ENCODE data around the gene MGAT5.

The MGAT5 gene

DNA sequence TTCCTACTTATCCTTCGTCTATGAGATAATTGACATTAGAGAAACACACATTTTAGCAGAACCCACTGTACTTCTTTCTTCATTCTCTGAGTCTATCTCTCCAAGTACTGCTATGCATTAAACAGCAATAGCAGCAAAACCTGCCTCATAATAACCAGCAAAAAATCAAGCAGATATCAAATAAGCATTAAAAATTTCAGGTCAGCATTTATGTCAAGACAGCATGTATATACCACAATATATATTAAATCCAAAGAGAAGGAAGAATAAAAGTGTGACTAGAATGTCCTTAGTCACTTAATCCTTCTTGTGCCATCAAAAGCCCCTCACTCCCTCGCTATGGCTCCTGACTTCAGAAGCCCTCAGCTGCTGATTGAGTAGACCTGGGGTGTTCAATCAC lies 131.3 kb downstream of the MGAT5 start:
- ChIA-PET POLR2A (no interaction called here), CTCF (interaction anchor here (0.8 kb wide), 1 partner anchor 28 kb away, joined by 3 read pairs; no protein-coding TSS in a partner anchor)
- no peaks in the 10 kb centered on the region for H3K4me1 ChIP-seq (ENCODE audit: control insufficient read depth, insufficient read depth, low read length)
- no peak overlapping the region for H3K27ac ChIP-seq (ENCODE audit: extremely low read depth, low read depth, low read length)
- H3K9me3 ChIP-seq (ENCODE audit: control insufficient read depth, insufficient read depth, low read depth, low read length): no peaks in the 10 kb centered on the region
- no peak overlapping the region for H3K4me3 ChIP-seq (ENCODE audit: low read depth, low read length)
- TF ChIP-seq SP2 (tag by site-specific recombination; IDR thresholded peaks at IDR 0.05): no peak
- no peak for TF ChIP-seq ZNF677 (tag by site-specific recombination; IDR thresholded peaks at IDR 0.05)
- TF ChIP-seq ZNF416 (tag by site-specific recombination; IDR thresholded peaks at IDR 0.05): no peak
- TF ChIP-seq ZNF423 (tag by site-specific recombination; IDR thresholded peaks at IDR 0.05): no peak
- TF ChIP-seq ZNF529 (tag by site-specific recombination; IDR thresholded peaks at IDR 0.05; ENCODE audit: insufficient replicate concordance): no peak
- TF ChIP-seq ZNF521 (tag by site-specific recombination; IDR thresholded peaks at IDR 0.05): no peak
- TF ChIP-seq SP7 (tag by site-specific recombination; IDR thresholded peaks at IDR 0.05): no peak
- TF ChIP-seq ZNF658 (tag by site-specific recombination; IDR thresholded peaks at IDR 0.05): no peak
- no peak for TF ChIP-seq ZNF223 (tag by site-specific recombination; IDR thresholded peaks at IDR 0.05)
- TF ChIP-seq ZNF175 (tag by site-specific recombination; IDR thresholded peaks at IDR 0.05): no peak
- TF ChIP-seq, protein P1, sequence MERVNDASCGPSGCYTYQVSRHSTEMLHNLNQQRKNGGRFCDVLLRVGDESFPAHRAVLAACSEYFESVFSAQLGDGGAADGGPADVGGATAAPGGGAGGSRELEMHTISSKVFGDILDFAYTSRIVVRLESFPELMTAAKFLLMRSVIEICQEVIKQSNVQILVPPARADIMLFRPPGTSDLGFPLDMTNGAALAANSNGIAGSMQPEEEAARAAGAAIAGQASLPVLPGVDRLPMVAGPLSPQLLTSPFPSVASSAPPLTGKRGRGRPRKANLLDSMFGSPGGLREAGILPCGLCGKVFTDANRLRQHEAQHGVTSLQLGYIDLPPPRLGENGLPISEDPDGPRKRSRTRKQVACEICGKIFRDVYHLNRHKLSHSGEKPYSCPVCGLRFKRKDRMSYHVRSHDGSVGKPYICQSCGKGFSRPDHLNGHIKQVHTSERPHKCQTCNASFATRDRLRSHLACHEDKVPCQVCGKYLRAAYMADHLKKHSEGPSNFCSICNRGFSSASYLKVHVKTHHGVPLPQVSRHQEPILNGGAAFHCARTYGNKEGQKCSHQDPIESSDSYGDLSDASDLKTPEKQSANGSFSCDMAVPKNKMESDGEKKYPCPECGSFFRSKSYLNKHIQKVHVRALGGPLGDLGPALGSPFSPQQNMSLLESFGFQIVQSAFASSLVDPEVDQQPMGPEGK (tag by site-specific recombination; IDR thresholded peaks at IDR 0.05): no peak
- TF ChIP-seq, protein P2, sequence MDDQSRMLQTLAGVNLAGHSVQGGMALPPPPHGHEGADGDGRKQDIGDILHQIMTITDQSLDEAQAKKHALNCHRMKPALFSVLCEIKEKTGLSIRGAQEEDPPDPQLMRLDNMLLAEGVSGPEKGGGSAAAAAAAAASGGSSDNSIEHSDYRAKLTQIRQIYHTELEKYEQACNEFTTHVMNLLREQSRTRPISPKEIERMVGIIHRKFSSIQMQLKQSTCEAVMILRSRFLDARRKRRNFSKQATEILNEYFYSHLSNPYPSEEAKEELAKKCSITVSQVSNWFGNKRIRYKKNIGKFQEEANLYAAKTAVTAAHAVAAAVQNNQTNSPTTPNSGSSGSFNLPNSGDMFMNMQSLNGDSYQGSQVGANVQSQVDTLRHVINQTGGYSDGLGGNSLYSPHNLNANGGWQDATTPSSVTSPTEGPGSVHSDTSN (CRISPR knock-in tag; IDR thresholded peaks at IDR 0.05): no peak
- no peaks in the 10 kb centered on the region for H3K36me3 ChIP-seq (ENCODE audit: control insufficient read depth in 2 of 2, insufficient read depth in 1 of 2, low read length in 2 of 2)

DNA sequence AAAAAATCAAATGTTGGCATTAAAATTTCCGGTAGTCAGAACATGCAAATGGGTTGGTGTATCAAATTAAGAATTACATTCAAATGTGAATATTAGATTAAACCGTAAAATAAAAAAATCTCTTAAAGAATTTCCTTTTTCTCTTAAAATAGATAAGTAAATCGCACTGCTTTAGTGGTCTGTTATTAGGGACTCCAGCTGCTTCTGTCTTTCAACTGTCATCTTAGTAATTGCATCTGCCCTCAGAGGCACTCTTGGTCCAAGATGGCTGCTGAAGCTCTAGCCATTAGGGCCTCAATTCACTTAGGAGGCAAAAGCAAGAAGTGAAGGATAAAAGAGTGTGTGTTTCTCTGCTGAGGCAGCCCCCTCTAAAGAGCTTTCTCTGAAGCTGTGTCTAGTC lies 132.4 kb downstream of the MGAT5 start:
- Histone ChIP-seq H3K9me3 (ENCODE audit: control insufficient read depth, insufficient read depth, low read depth, low read length) (no peaks in the 10 kb centered on the region), H3K36me3 (ENCODE audit: control insufficient read depth in 2 of 2, insufficient read depth in 1 of 2, low read length in 2 of 2) (no peaks in the 10 kb centered on the region), H3K4me3 (ENCODE audit: low read depth, low read length) (no peak overlapping the region), H3K4me1 (ENCODE audit: control insufficient read depth, insufficient read depth, low read length) (no peaks in the 10 kb centered on the region), H3K27ac (ENCODE audit: extremely low read depth, low read depth, low read length) (no peak overlapping the region)
- POLR2A ChIA-PET: no interaction called here
- TF ChIP-seq ZNF768 (tag by site-specific recombination; IDR thresholded peaks at IDR 0.05) (no peak), ZNF202 (tag by site-specific recombination; IDR thresholded peaks at IDR 0.05; ENCODE audit: borderline replicate concordance) (no peak), ZNF423 (tag by site-specific recombination; IDR thresholded peaks at IDR 0.05) (no peak), ZNF394 (tag by site-specific recombination; IDR thresholded peaks at IDR 0.05; ENCODE audit: borderline replicate concordance) (no peak), ZNF76 (tag by site-specific recombination; IDR thresholded peaks at IDR 0.05; ENCODE audit: borderline replicate concordance, low read depth) (no peak), MZF1 (tag by site-specific recombination; IDR thresholded peaks at IDR 0.05; ENCODE audit: borderline replicate concordance) (no peak), ZNF184 (tag by site-specific recombination; IDR thresholded peaks at IDR 0.05) (no peak), ZBTB20 (tag by site-specific recombination; IDR thresholded peaks at IDR 0.05) (no peak), WT1 (tag by site-specific recombination; IDR thresholded peaks at IDR 0.05) (no peak), ZNF302 (tag by site-specific recombination; IDR thresholded peaks at IDR 0.05; ENCODE audit: low read depth) (no peak), ZNF404 (tag by site-specific recombination; IDR thresholded peaks at IDR 0.05) (no peak), ZNF555 (tag by site-specific recombination; conservative IDR thresholded peaks at IDR 0.05) (no peak), ZNF155 (tag by site-specific recombination; IDR thresholded peaks at IDR 0.05) (no peak)
- TF ChIP-seq, protein P3, sequence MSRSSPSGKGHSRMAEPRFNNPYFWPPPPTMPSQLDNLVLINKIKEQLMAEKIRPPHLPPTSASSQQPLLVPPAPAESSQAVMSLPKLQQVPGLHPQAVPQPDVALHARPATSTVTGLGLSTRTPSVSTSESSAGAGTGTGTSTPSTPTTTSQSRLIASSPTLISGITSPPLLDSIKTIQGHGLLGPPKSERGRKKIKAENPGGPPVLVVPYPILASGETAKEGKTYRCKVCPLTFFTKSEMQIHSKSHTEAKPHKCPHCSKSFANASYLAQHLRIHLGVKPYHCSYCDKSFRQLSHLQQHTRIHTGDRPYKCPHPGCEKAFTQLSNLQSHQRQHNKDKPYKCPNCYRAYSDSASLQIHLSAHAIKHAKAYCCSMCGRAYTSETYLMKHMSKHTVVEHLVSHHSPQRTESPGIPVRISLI (tag by site-specific recombination; IDR thresholded peaks at IDR 0.05): no peak
- TF ChIP-seq, protein P4, sequence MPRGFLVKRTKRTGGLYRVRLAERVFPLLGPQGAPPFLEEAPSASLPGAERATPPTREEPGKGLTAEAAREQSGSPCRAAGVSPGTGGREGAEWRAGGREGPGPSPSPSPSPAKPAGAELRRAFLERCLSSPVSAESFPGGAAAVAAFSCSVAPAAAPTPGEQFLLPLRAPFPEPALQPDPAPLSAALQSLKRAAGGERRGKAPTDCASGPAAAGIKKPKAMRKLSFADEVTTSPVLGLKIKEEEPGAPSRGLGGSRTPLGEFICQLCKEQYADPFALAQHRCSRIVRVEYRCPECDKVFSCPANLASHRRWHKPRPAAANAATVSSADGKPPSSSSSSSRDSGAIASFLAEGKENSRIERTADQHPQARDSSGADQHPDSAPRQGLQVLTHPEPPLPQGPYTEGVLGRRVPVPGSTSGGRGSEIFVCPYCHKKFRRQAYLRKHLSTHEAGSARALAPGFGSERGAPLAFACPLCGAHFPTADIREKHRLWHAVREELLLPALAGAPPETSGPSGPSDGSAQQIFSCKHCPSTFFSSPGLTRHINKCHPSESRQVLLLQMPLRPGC (tag by site-specific recombination; IDR thresholded peaks at IDR 0.05): no peak
- TF ChIP-seq, protein P5, sequence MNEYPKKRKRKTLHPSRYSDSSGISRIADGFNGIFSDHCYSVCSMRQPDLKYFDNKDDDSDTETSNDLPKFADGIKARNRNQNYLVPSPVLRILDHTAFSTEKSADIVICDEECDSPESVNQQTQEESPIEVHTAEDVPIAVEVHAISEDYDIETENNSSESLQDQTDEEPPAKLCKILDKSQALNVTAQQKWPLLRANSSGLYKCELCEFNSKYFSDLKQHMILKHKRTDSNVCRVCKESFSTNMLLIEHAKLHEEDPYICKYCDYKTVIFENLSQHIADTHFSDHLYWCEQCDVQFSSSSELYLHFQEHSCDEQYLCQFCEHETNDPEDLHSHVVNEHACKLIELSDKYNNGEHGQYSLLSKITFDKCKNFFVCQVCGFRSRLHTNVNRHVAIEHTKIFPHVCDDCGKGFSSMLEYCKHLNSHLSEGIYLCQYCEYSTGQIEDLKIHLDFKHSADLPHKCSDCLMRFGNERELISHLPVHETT (tag by site-specific recombination; IDR thresholded peaks at IDR 0.05): no peak
- TF ChIP-seq, protein P6, sequence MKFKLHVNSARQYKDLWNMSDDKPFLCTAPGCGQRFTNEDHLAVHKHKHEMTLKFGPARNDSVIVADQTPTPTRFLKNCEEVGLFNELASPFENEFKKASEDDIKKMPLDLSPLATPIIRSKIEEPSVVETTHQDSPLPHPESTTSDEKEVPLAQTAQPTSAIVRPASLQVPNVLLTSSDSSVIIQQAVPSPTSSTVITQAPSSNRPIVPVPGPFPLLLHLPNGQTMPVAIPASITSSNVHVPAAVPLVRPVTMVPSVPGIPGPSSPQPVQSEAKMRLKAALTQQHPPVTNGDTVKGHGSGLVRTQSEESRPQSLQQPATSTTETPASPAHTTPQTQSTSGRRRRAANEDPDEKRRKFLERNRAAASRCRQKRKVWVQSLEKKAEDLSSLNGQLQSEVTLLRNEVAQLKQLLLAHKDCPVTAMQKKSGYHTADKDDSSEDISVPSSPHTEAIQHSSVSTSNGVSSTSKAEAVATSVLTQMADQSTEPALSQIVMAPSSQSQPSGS (tag by site-specific recombination; IDR thresholded peaks at IDR 0.05; ENCODE audit: low read depth): no peak
- CTCF ChIA-PET: no interaction called here
